Myocyte (in vitro differentiated cells): ENCODE results near the gene CCDC149. TPM values are rescaled to one million over a fixed set of nuclear protein-coding genes. Genes with fewer than 3 reads are reported as not detected.

Source experiments
- DNase-seq: peaks from one replicate; pipeline ENCODE4 v3.0.0-alpha.2; 2012; ENCODE audit warnings: low read depth
- polyA plus RNA-seq: library from polyadenylated mRNA; unstranded; fragments of >200 nt; gene quantifications from one replicate; pipeline ENCODE4 v1.2.1, GENCODE V29; 2012; ENCODE audit warnings: missing spikeins
- total RNA-seq: library from RNA; depleted of rRNA; stranded (reverse); fragments of >200 nt; gene quantifications from 2 replicates; pipeline ENCODE4 v1.2.3, GENCODE V29; 2014

The CCDC149 gene
- 4.7 and 5.1 TPM in 2 replicates for total RNA-seq
- polyA plus RNA-seq = 4.6 TPM

GRCh38 chr4:24912252-24913118, at the start of gene CCDC149:
Gene CCDC149 (minus strand): TSS chr4:24913042. CDS start chr4:24912864, 178 bp downstream.
- peak; percentile 62 for DNase-seq

GRCh38 chr4:24957886-24958285, 45.0 kb upstream of the CCDC149 start:
- DNase-seq = no peak

- no peak for DNase-seq
Measured at GRCh38 chr4:24956763-24957162, 43.9 kb upstream of the CCDC149 start.

GRCh38 chr4:24956091-24956490, 43.2 kb upstream of the CCDC149 start:
- no peak for DNase-seq

GRCh38 chr4:24952667-24953066, 39.8 kb upstream of the CCDC149 start:
- no peak for DNase-seq

GRCh38 chr4:24949970-24950369, 37.1 kb upstream of the CCDC149 start:
- no peak for DNase-seq

GRCh38 chr4:24937917-24938281, 25.1 kb upstream of the CCDC149 start:
- DNase-seq = no peak

GRCh38 chr4:24937176-24937916, 24.5 kb upstream of the CCDC149 start:
- DNase-seq = no peak

- DNase-seq = no peak
Measured at GRCh38 chr4:24935856-24936255, 23.0 kb upstream of the CCDC149 start.

GRCh38 chr4:24934311-24934710, 21.5 kb upstream of the CCDC149 start:
- DNase-seq = no peak

- DNase-seq = peak; percentile 61
Measured at GRCh38 chr4:24933684-24934275, 20.9 kb upstream of the CCDC149 start.

- DNase-seq = no peak
Measured at GRCh38 chr4:24932515-24933225, 19.8 kb upstream of the CCDC149 start.

- no peak for DNase-seq
Measured at GRCh38 chr4:24930151-24930550, 17.3 kb upstream of the CCDC149 start.

- DNase-seq = no peak
Measured at GRCh38 chr4:24928708-24929107, 15.9 kb upstream of the CCDC149 start.

GRCh38 chr4:24927049-24927448, 14.2 kb upstream of the CCDC149 start:
- no peak for DNase-seq

- DNase-seq = peak; percentile 70
Measured at GRCh38 chr4:24924309-24924781, 11.5 kb upstream of the CCDC149 start.

- DNase-seq = no peak
Measured at GRCh38 chr4:24923550-24923949, 10.7 kb upstream of the CCDC149 start.

- DNase-seq = no peak
Measured at GRCh38 chr4:24923002-24923401, 10.2 kb upstream of the CCDC149 start.

- DNase-seq = no peak
Measured at GRCh38 chr4:24922416-24922815, 9.6 kb upstream of the CCDC149 start.

GRCh38 chr4:24921491-24921890, 8.6 kb upstream of the CCDC149 start:
- DNase-seq = no peak

- no peak for DNase-seq
Measured at GRCh38 chr4:24920008-24920407, 7.2 kb upstream of the CCDC149 start.
